GM19099 (cell line): Measurements from ENCODE around the gene ERC2.

Experiments
- POLR2A ChIP-seq: IDR thresholded peaks from 3 replicates; pipeline ENCODE4 v1.6.1; 2011; ENCODE audit warnings: low read depth; ENCODE audit not compliant: insufficient read length; ENCODE audit errors: extremely low read depth

The ERC2 gene

DNA sequence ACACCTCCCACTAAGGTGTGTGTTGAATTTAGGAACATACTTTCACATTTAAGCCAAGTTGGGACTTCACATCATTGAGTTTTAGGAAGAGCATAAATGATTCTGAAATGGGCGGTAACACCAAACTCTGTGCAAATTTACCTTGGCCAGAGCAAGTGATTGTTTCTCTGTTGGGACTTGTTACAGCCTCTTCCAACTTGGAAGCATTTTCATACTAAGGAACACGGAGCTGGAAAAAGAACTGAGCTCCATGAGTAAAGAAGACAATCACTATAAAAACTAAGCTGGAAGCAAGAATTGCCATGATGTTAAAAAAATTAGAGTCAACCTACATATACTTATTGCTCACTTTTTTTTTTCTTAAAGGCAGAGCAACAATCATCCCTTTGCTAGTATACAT lies 371.3 kb downstream of the ERC2 start:
- no peak for TF ChIP-seq POLR2A

GRCh38 chr3:56094170-56094569 lies 374.1 kb downstream of the ERC2 start:
- no peak for TF ChIP-seq POLR2A

- no peak for TF ChIP-seq POLR2A
These were observed 378.5 kb downstream of the ERC2 start for GRCh38 chr3:56089739-56090138.

- TF ChIP-seq POLR2A: no peak
These were observed 380.7 kb downstream of the ERC2 start for GRCh38 chr3:56087451-56088053.

- no peak for TF ChIP-seq POLR2A
These were observed 381.9 kb downstream of the ERC2 start for GRCh38 chr3:56086355-56086754.

DNA sequence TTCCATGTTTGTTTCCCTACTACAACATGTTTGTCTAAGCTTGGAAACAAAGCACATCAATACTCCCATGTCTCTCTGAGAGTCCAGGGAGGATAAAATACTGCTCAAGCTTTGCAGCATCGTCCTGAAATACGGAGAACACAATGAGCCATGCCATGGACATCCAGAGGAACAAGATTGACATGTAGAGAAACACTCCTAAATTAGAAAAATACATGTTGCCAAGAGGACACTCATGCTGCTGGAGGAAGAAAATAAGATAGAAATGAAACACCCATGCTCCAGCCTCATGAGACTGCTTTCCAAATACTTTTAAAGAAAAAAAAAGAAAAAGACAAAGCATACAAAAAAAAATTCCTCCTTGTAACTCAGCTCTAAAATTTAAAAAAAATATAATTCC lies 387.0 kb downstream of the ERC2 start:
- no peak for TF ChIP-seq POLR2A

- TF ChIP-seq POLR2A: no peak
These were observed 391.5 kb downstream of the ERC2 start for GRCh38 chr3:56076746-56077145.

DNA sequence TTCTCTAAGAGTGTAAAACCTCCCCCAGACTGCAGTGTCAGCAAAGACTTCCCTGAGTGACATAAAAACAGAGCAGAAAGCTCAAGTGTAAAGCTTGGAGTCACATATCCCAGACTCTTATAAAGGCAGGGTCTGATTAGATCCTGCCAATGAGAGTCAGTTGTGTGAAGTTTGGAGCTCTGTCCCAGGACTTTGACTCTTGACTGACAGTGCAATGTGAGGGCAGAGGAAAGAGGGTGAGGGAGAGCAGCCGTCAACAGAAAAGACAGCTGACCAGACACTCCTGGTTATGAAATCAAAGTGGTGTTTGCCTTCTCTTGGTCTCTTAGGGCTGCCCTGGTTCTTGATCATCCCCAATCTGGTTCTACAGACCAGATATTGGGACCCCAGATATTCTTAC lies 393.2 kb downstream of the ERC2 start:
- TF ChIP-seq POLR2A: no peak

- no peak for TF ChIP-seq POLR2A
These were observed 398.5 kb downstream of the ERC2 start for GRCh38 chr3:56069766-56070165.

DNA sequence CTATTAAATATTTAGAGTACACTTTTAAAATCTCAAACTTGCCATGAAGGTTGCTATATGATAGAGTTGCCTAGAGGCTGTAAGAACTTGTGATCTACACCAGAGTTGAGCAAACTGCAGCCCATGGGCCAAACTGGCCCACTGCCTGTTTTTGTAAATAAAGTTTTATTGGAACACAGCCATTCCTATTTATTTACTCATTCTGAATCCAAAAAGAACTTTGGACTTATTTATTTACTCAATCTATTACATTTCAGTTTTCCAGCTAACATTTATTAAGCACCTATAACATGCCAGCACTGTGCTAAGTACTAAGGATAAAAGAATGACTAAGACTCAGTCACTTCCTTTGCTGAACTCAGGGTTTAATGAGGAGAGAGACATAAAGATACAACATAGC lies 403.6 kb downstream of the ERC2 start:
- no peak for TF ChIP-seq POLR2A

- no peak for TF ChIP-seq POLR2A
These were observed 407.0 kb downstream of the ERC2 start for GRCh38 chr3:56061279-56061626.

DNA sequence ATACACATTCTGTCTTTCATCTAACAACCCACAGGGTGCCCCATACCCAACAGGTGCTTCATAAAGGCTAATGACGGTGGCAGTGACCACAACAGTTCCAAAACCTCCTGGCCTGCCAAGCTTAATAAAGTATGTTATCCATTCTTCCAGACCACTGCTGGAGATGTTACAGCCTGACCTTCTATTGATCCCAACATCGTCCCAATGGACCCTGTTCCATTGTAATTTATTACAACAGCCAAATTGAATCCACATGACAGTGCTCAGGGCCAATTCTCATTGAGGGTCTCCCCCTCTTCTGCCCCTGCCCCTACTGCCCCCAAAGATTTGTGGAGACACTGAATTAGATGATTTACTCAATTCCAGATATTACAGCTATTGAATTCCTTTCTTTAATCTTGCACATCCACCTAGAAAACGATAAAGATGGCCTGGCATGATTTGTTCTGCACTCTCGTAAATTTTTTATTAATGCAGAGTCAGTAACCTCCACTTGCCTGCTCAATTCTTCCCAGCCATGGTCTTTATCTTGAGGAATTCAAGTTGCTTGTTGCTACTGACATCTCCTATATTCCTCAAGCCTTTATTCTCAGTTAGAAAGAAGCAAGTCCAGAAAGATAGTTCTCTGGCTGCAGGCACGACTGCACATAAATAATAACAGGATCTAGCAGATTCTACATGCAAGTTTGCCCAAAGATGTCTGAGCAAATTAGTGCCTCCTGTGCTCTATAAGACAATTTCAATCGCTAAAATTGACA lies 407.6 kb downstream of the ERC2 start:
- TF ChIP-seq POLR2A: no peak

- TF ChIP-seq POLR2A: no peak
These were observed 408.5 kb downstream of the ERC2 start for GRCh38 chr3:56059731-56060130.

GRCh38 chr3:56055951-56056350 lies 412.3 kb downstream of the ERC2 start:
- no peak for TF ChIP-seq POLR2A

DNA sequence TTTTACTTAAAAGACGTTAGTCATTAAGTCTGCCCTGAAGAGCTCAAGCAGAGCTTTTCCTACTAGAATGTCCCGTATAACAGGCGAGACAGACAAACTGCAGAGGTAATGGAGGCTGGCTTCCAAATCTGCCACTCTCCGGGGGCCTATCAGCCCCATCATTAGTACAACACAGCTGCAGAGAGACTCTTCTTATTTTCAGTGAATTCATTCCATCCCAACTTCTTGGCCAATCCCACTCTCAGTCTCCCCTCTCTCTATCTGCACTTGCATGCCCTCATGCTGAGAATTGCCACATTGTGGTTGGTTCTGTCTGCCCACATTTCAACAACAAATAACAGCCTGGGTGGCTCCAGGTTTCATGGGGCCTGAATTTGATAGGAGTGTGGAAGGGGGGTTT lies 412.7 kb downstream of the ERC2 start:
- no peak for TF ChIP-seq POLR2A

- TF ChIP-seq POLR2A: no peak
These were observed 413.4 kb downstream of the ERC2 start for GRCh38 chr3:56054844-56055243.

DNA sequence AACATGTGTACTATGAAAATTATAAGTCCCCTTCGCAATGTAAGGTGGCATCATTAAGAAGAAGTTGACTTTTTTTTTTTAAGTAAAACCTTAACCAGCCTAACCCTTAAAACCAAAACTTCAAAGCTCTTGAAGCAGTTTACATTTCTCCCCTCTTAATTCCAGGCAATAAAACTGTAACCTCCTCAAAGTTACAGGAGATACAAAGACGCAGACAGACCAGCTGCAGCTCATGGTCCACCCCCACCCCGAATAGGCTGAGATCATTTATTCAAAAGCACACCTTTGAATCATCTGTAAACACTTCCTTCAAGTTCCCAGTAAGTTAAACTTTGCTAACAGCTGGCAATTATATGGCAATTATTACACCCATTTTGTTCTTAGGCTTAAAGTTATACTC lies 414.5 kb downstream of the ERC2 start:
- TF ChIP-seq POLR2A: no peak
